Measurements from ENCODE around the gene HMGXB4. TPM values are rescaled to one million over a fixed set of nuclear protein-coding genes. Genes with fewer than 3 reads are reported as not detected.
A peak's percentile ranks its signal among the peaks of the same experiment; 100 is the strongest.
"Not testable (repeated sequence)": the region's sequence is repeated elsewhere in the genome, so short reads cannot be mapped to it uniquely, and the experiment has no call there.

Gene HMGXB4
- total RNA-seq, 1 donor from 2014 or later = 24.7 TPM

DNA sequence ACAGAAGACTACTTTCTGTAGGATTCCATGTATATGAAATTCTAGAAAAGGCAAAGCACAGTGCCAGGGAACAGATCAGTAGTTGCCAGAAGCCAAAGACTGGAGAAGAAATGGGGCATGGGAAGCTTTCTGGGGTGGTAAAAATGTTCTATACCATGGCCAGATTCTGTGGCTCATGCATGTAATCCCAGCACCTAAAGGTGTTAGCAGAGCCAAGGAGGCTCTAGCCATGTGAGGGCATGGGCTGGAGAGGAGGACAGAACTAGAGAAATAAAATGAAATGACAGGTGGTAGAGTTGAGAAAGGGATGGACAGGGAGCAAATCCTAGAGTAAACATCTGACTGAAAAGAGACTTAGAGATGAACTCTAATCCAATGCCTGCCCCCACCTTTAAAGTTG lies 26.9 kb upstream of the HMGXB4 start:
- DNase-seq (ENCODE audit: low read depth) = no peak
- no peak for TF ChIP-seq CTCF (conservative IDR thresholded peaks at IDR 0.05; ENCODE audit: low read depth, low read length)
- peak overlapping the region; percentile 49 for H3K4me3 ChIP-seq (ENCODE audit: low read depth, low read length)

- TF ChIP-seq CTCF (conservative IDR thresholded peaks at IDR 0.05; ENCODE audit: low read depth, low read length) = no peak
- peak overlapping the region; percentile 49 for H3K4me3 ChIP-seq (ENCODE audit: low read depth, low read length)
- DNase-seq (ENCODE audit: low read depth) = no peak
Observed at GRCh38 chr22:35230839-35231584, 26.3 kb upstream of the HMGXB4 start.

DNA sequence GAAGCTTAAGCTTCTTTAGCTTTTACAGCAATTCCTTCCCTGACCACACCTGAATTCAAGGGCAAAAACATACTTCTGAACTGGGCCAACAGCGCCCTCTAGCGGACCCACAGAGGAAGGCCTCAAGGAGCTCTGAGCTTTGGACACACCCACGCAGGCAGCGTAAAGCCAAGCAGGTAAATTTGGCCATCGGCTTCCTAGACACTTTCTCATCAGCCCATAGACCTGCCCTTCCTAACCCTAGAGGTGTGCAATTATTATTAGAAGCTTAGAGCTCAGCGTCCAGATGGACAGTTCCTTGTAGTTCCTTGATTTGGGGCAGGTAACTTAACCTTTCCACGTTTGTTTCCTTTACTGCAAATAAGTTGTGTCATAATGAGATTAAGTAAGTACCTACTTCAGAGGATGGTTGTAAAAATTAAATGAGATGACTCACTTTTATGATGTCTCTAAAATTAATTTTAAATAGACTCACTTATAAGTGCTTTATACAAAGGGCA lies 25.7 kb upstream of the HMGXB4 start:
- DNase-seq (ENCODE audit: low read depth) = peak; percentile 27
- TF ChIP-seq CTCF (conservative IDR thresholded peaks at IDR 0.05; ENCODE audit: low read depth, low read length) = peak; percentile 99

DNA sequence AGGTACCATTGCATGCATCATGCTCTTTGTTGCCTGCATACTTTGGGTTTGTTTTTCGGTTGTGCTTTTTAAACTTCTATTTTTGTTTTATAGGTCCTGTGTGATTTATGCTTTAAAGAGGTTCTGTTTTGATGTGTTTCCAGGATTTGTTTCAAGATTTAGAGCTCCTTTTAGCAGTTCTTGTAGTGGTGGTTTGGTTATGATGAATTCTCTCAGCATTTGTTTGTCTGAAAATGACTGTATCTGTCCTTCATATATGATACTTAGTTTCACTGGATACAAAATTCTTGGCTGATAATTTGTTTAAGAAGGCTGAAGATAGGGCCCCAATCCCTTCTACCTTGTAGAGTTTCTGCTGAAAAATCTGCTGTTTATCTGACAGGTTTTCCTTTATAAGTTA lies 18.5 kb upstream of the HMGXB4 start:
- not testable (repeated sequence) for DNase-seq (ENCODE audit: low read depth); H3K4me3 ChIP-seq (ENCODE audit: low read depth, low read length)

More for the DNA sequence above, 25.7 kb upstream of the HMGXB4 start:
- no peak overlapping the region for H3K4me3 ChIP-seq (ENCODE audit: low read depth, low read length)

DNA sequence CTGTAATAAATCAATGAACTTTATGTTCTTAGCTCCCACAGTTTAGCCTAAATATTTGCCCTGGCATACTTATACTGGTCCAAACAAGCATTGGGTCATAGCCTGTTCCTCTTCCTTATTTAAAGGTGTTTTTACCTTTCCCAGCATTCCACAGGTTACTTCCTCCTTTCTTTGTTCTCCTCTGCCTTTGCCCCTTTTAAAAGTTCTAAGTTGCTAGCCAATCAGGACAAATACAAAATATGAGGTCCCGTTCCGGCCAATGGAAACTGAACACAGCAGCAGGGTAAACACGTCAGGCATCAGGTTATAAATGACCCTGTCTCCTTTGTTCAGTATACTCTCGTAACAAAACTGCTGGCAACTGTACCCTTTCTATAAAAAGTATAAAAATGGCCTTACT lies 12.8 kb upstream of the HMGXB4 start:
- DNase-seq (ENCODE audit: low read depth); H3K4me3 ChIP-seq (ENCODE audit: low read depth, low read length): not testable (repeated sequence)

DNA sequence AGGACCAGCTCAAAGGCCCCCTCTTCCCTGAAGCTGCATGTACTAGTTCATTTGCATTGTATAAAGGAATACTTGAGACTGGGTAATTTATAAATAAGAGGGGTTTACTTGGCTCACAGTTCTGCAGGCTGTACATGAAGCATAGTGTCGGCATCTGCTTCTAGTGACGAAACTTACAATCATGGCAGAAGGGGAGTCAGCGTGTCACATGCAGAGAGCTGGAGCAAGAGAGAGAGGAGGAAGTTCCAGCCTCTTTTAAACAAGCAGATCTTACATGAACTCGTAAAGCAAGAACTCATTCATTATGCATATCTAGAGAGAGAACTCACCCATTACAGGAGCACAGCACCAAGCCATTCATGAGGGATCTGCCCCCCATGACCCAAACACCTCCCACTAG lies 7.1 kb upstream of the HMGXB4 start:
- no peak for TF ChIP-seq CTCF (conservative IDR thresholded peaks at IDR 0.05; ENCODE audit: low read depth, low read length)
- no peak for DNase-seq (ENCODE audit: low read depth)

DNA sequence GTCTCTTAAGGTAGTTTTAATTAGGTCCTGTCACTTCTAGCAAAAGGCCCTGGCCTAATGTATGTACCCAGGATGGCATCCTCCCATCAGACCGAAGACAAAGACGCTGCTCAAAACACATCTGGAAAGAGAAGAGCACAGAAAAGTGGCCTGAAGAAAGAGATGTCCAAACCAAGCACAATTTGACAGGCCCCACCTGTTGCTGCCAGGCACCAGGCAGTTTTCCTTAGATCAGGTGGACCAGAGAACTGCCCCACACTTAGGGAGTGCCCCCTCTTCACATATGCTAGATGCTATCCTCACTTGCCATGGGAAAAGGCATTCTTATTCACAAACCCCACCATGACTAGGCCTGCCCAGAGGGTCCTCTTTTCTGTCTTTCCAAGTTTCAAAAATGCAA lies 3.3 kb upstream of the HMGXB4 start:
- DNase-seq (ENCODE audit: low read depth) = no peak
- TF ChIP-seq CTCF (conservative IDR thresholded peaks at IDR 0.05; ENCODE audit: low read depth, low read length) = no peak
- no peak overlapping the region for H3K4me3 ChIP-seq (ENCODE audit: low read depth, low read length)

More for the DNA sequence above, 7.1 kb upstream of the HMGXB4 start:
- H3K4me3 ChIP-seq (ENCODE audit: low read depth, low read length) = no peak overlapping the region

DNA sequence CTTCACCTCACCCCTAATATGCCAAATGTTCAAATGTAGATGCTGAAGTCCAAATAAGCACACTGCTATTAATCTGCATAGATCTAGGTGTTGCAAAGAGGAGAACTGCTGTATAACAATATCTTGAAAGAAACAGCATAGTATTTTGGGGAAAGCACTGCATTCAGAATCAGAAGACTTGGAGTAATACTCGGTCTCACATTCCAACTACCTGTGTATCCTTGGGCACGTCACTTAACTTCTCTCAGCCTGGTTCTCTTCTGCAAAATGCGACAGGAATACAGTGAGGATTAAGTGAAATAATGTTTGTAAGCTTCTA lies 332 bp upstream of the HMGXB4 start:
- no peak for DNase-seq (ENCODE audit: low read depth)
- peak overlapping the region; percentile 62 for H3K4me3 ChIP-seq (ENCODE audit: low read depth, low read length)
- TF ChIP-seq CTCF (conservative IDR thresholded peaks at IDR 0.05; ENCODE audit: low read depth, low read length) = no peak

Measured in epithelial cell of proximal tubule (primary cell).